MG63 (cell line): ENCODE data around the gene TSPAN18. TPM values are rescaled to one million over a fixed set of nuclear protein-coding genes. Genes with fewer than 3 reads are reported as not detected.

ENCODE experiments used
- DNase-seq: peaks from one replicate; pipeline ENCODE4 v3.0.0-alpha.2; 2020
- H3K27me3 ChIP-seq: fragments of 250-450 bp; sonication (Bioruptor Pico); 2 replicates; pipeline ENCODE4 v1.5.1; 2020; ENCODE audit warnings: mild to moderate bottlenecking, moderate library complexity
- H3K36me3 ChIP-seq: fragments of 250-450 bp; sonication (Bioruptor Pico); 2 replicates; pipeline ENCODE4 v1.5.1; 2020; ENCODE audit warnings: mild to moderate bottlenecking, moderate library complexity
- H3K4me3 ChIP-seq: fragments of 250-450 bp; sonication (Bioruptor Pico); 2 replicates; pipeline ENCODE4 v1.5.1; 2020; ENCODE audit warnings: mild to moderate bottlenecking, moderate library complexity
- H3K9me3 ChIP-seq: fragments of 250-450 bp; sonication (Bioruptor Pico); 2 replicates; pipeline ENCODE4 v1.5.1; 2020; ENCODE audit warnings: mild to moderate bottlenecking, moderate library complexity
- total RNA-seq: library from RNA; depleted of rRNA; stranded (reverse); fragments of >200 nt; shearing (Covaris generic); gene quantifications from 2 replicates; pipeline ENCODE4 v1.2.3, GENCODE V29; 2014; ENCODE audit warnings: low replicate concordance

TSPAN18 gene
- total RNA-seq, 1 experiment from 2014 or later: 0.95 TPM

DNA sequence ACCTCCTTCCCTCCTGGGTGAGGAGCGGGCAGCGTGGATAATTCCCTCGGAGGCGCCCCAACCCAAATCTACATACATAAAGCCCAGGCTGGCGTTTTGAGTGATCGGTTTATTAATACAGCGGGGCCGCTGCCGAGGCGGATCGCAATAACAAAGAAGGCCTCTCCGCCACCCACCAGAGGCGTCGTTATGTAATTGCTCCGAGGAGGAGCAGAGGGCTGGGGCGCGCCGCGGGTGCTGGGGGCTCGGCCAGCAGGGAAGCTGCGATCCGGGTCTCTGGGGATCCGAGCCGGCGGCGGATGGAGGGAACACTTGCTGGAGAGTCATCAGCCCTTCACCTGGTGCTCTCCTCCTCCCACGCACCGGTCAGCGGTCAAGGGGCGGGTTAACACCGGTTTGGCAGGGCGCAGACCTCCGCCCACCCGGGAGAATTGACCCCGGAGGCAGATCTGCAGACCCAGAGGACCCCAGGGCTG is 230.3 kb downstream of the TSPAN18 start:
- no peaks in the 10 kb centered on the region for H3K9me3 ChIP-seq
- H3K4me3 ChIP-seq: no peak overlapping the region
- H3K27me3 ChIP-seq: no peaks in the 10 kb centered on the region
- DNase-seq: no peak
- no peaks in the 10 kb centered on the region for H3K36me3 ChIP-seq

DNA sequence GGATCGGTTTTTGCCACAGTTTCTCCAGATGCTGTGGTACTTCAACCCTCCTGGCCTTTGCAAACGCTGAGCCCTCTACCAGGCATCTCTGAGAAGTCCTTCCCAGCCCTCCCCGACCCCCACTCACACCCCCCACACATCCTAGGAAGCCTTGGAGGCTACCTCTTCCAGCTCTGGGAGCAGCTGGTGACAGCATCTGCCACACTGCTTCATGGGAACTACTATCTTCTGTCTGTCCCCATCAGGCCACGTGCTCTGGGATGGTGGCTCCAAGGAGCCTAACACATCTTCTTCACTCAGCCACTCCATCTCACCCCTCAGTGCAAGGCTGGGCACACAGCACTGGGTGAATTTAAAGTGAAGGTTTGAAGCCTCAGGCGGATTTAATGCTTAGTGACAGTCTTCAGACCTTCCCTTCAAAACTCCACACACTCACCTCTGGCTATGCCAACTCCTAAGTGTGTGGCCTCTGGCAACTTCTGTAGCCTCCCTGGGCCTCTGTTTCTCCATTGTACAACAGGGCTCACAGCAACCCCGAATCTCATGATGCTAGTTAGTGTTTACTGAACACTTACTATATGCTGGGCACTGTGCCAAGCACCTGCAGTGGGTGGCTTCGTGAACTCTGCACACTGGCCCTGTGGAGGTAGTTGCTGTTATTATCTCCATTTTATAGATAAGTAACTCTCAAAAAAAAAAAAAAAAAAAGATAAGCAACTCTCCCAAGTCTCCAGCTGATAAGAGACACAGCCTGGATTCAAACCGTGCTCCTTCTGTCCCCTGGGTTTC is 231.2 kb downstream of the TSPAN18 start:
- Histone ChIP-seq H3K36me3 (no peaks in the 10 kb centered on the region), H3K27me3 (no peaks in the 10 kb centered on the region), H3K4me3 (no peak overlapping the region), H3K9me3 (no peaks in the 10 kb centered on the region)
- DNase-seq: no peak

- Histone ChIP-seq H3K27me3 (no peaks in the 10 kb centered on the region), H3K4me3 (no peak overlapping the region), H3K9me3 (no peaks in the 10 kb centered on the region), H3K36me3 (no peaks in the 10 kb centered on the region)
- no peak for DNase-seq
Measured at GRCh38 chr11:44959064-44959463, 232.3 kb downstream of the TSPAN18 start.

DNA sequence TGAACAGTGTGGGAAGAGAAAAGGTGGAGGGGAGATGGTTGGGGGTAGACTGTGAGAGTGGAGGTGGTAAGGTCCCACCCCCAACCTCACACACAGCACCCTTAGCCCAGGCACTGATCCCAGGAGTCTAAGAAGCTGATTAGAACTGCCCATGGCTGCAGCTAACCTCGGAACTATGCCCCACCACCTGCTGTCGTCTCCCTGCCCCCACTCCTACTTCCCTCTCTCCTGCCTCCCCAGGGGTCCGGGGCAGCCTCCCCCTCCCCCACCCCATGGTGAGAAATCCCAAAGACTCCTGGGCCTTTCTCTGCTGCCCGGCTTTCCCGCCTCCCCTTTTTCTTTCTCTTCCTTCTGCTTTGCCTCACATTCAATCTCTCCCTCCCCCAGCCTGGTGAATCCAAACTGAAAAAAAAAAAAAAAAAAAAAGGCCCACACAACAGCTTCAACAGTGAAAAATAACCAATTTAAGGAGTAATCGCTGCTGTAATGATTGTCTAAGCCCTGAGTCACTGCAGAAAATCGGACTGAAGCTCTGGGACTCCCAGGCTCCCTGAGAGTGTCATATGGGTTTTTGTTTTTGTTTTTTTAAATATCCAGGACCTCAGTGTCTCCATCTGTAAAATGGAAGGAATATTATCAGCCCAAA is 233.6 kb downstream of the TSPAN18 start:
- no peak overlapping the region for H3K4me3 ChIP-seq
- no peaks in the 10 kb centered on the region for H3K9me3 ChIP-seq
- no peaks in the 10 kb centered on the region for H3K36me3 ChIP-seq
- DNase-seq: no peak
- no peaks in the 10 kb centered on the region for H3K27me3 ChIP-seq

DNA sequence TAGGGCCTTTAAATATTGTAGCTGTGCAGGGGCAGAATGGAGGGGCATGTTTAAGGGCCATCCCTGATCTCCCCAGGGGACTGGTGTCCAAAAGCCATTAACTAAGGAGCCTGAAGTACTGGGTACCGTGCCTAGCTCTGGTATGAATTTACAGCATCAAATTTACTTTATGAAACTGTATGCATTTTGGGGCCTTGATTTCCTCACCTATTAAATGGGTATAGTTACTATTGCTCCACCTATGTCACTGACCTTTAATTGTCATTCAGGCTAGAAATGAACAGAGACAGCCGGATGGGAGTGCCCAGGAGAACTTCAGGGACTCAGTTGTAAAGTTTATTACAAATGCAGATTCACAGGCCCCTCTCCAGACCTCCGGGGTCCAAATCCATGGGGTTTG is 235.7 kb downstream of the TSPAN18 start:
- Histone ChIP-seq H3K9me3 (no peaks in the 10 kb centered on the region), H3K27me3 (no peaks in the 10 kb centered on the region), H3K36me3 (no peaks in the 10 kb centered on the region), H3K4me3 (no peak overlapping the region)
- DNase-seq: no peak

- Histone ChIP-seq H3K4me3 (no peak overlapping the region), H3K27me3 (no peaks in the 10 kb centered on the region), H3K9me3 (no peaks in the 10 kb centered on the region), H3K36me3 (no peaks in the 10 kb centered on the region)
- DNase-seq: no peak
Measured at GRCh38 chr11:44963136-44963535, 236.4 kb downstream of the TSPAN18 start.

DNA sequence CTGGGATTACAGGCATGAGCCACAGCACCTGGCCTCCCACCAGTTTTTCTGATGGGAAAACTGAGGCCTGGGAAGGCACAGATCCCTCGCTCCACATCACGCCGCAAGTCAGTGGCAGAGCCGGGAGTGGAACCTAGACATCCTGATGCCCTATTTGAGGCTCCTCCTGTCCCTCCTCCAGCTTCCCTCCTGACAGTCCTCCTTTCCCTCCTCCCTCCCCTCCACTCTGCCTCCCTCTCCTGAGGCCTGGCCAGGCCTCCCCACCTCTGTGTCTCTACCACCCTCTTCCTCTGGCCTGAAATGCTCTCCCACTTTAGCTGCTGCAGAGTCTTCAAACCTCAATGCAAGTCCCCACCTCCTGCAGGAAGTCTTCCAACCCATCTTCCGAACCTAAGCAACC is 237.2 kb downstream of the TSPAN18 start:
- no peaks in the 10 kb centered on the region for H3K27me3 ChIP-seq
- H3K36me3 ChIP-seq: no peaks in the 10 kb centered on the region
- no peaks in the 10 kb centered on the region for H3K9me3 ChIP-seq
- H3K4me3 ChIP-seq: no peak overlapping the region
- no peak for DNase-seq

DNA sequence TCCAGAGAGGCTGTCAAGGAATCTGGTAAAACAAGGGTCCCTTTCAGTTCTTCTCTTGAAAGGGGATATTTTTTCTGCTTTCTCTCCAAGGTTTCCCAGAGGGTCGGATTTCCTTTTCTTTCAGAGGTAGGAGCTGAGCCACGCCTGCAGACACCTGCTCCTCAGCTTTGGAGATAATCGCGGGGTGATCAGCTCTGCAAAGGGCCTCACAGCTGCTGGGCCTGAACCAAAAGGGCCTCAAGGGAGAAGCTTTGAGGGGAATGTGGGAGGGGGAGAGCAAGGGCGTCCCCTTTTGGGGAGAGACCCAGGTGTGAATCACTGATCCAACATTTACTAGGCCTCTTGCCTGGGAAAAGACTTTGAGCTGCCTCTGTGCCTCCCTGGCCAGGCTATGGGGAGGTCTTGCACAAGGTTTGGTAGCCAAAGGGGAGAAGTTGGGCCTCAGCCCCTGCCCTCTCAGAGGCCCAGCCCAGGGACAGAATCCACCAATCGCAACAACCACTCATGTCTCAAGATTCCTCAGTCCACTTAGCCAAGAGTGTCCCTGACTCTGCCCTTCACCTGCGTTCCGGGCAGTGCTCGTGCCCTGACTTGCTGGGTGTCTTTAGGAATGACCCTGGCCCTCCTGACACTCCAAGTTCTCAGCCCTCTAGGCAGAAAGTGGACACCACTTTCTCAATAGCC is 237.9 kb downstream of the TSPAN18 start:
- H3K9me3 ChIP-seq: no peaks in the 10 kb centered on the region
- H3K27me3 ChIP-seq: no peaks in the 10 kb centered on the region
- no peak overlapping the region for H3K4me3 ChIP-seq
- no peak for DNase-seq
- no peaks in the 10 kb centered on the region for H3K36me3 ChIP-seq

DNA sequence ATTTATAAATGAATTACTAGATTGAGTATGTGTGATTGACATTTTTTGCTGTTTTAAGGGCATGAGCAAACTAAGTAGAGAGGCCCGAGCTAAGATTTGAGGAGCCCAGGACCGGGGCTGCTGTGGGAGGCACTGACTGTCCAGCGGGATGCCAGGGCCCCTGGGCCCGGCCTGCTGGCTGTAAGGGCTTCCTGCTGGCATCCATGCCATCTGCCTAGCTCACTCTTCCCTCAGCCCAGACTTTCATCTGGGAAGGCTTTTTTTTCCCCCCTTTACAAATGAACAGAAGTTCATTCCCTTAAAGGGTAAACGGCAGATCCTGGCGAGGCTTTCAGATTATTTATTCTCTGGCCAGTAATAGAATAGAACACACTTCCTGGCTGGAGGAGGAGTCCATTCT is 239.9 kb downstream of the TSPAN18 start:
- Histone ChIP-seq H3K4me3 (no peak overlapping the region), H3K36me3 (no peaks in the 10 kb centered on the region), H3K27me3 (no peaks in the 10 kb centered on the region), H3K9me3 (no peaks in the 10 kb centered on the region)
- DNase-seq: no peak

DNA sequence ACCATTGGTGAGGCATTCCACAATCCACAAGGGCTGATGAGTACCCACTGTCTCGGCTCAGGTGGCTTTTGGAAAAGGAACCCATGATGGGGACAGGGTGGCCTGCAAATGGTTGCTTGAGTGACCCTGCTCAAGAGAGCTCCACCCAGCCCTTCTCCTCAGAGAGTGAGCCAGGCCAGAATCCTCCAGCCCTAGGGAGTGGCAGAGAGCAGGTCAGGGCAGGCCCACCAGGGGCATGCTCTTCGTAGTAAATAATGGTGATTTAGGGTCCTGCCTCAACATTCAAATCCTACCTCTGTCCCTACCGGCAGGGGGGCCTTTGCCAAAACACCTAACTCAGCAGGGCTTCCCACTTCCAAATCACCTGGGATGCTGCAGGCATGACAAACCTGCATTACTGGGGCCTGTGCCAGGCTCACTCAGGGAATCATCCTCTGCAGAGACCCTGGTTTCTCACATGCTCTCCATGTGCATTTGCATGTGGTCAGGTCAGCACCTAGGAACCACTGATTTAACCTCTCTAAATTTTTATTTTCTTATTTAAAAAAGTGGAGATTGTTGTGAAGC is 241.3 kb downstream of the TSPAN18 start:
- H3K27me3 ChIP-seq: no peaks in the 10 kb centered on the region
- no peaks in the 10 kb centered on the region for H3K36me3 ChIP-seq
- no peaks in the 10 kb centered on the region for H3K9me3 ChIP-seq
- DNase-seq: no peak
- no peak overlapping the region for H3K4me3 ChIP-seq

DNA sequence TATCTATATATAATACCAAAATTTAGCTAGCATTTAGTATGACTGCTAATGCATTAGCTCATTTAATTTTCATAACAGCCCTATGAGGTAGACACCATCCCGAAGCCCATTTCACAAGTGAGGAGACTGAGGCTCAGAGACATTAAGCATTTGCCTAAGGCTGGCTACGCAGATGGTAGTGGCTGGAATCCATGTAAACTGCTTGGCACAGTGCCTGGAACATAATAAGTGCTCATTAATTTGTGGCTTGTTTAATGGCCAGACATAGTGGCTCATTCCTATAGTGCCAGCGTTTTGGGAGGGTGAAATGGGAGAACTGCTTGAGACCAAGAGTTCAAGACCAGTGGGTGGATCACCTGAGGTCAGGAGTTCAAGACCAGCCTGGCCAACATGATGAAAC is 241.7 kb downstream of the TSPAN18 start:
- DNase-seq: no peak
- Histone ChIP-seq H3K36me3 (no peaks in the 10 kb centered on the region), H3K9me3 (no peaks in the 10 kb centered on the region), H3K4me3 (no peak overlapping the region), H3K27me3 (no peaks in the 10 kb centered on the region)

DNA sequence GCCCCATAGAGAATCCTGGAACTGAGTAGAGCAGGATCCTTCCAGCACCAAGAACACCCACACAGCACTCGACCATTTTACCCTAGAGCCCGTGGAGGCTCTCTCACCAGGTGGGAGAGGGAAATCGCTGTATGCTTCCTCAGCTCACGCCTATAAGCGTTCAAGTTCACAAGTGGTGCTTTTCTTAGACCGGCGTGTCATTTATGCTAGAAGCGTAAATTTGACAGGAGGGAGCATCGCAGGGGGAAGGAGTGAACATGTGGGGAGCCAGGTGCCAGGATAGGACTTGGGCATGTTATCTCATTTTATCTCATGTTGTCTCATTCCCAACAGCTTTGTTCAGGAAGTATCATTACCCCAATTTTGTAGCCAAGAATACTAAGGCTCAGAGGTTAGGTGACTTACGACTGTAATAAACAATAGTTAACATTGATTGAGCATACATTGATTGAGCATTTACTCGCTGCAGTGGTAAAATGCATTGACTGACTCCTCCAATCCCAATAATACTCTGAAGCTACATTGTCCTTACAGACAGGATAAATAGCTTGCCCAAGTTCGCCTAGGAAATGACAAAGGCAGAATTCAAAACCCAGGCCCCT is 243.0 kb downstream of the TSPAN18 start:
- H3K4me3 ChIP-seq: no peak overlapping the region
- no peak for DNase-seq
- H3K27me3 ChIP-seq: no peaks in the 10 kb centered on the region
- no peaks in the 10 kb centered on the region for H3K9me3 ChIP-seq
- no peaks in the 10 kb centered on the region for H3K36me3 ChIP-seq

- H3K9me3 ChIP-seq: no peaks in the 10 kb centered on the region
- no peak for DNase-seq
Measured at GRCh38 chr11:44970293-44970692, 243.5 kb downstream of the TSPAN18 start.

DNA sequence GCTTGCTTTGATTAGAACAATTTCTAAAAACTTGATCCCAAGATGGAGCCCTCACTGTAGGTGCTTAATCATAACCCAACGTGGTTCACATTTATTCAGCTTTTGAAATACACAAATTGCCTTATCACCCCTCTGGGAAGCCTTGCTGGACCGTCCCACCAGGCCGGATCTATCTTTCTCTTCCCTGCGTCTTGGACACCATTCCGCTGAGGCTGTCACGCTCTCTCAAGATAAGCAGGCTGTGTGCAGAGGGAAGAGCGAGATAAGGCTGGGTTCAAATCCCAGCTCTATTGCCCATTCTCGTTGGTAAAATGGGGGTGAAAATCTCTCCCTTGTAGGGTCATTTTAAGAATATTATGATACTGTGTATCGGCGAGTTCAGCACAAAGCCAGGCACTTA is 244.4 kb downstream of the TSPAN18 start:
- Histone ChIP-seq H3K9me3 (no peaks in the 10 kb centered on the region), H3K27me3 (no peaks in the 10 kb centered on the region), H3K4me3 (no peak overlapping the region), H3K36me3 (no peaks in the 10 kb centered on the region)
- DNase-seq: no peak

More at GRCh38 chr11:44970293-44970692, 243.5 kb downstream of the TSPAN18 start:
- no peak overlapping the region for H3K4me3 ChIP-seq
- H3K36me3 ChIP-seq: no peaks in the 10 kb centered on the region
- H3K27me3 ChIP-seq: no peaks in the 10 kb centered on the region

DNA sequence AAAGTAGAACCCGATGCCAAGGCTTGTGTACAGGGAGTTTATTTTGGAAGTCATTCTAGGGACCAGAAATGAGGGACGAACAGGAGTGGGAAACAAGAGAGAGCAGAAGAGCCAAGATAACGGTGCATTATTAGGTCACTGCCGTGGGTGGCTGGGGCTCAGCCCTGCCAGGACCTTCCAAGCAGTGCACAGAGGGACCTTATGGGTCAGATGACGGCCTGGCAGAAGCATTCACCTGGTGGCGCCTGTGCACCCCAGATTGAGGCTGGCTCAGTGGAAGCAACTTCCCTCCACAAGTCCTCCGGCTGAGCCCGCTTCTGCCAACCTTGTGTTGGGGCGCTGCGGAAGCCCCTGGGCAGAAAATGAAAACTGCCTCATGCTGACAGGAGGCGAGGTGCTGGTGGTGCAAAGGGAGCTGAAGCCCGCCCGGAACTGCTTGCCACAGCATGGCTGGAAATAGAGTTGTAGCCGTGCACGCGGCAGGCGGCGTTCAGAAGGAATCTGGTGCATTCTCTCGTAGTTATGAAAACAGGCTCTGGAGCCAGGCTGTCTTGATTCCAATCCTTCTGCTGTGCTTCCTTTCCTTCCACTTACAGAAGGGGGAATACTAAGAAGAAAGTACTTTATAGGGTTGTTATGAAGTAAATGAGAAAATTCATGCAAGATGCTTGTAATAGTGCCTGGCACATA is 246.1 kb downstream of the TSPAN18 start:
- no peak for DNase-seq
- Histone ChIP-seq H3K36me3 (no peaks in the 10 kb centered on the region), H3K27me3 (no peaks in the 10 kb centered on the region), H3K4me3 (no peak overlapping the region), H3K9me3 (no peaks in the 10 kb centered on the region)

- no peak for DNase-seq
- Histone ChIP-seq H3K27me3 (no peaks in the 10 kb centered on the region), H3K9me3 (no peaks in the 10 kb centered on the region), H3K4me3 (no peak overlapping the region), H3K36me3 (no peaks in the 10 kb centered on the region)
Measured at GRCh38 chr11:44973632-44974401, 247.1 kb downstream of the TSPAN18 start.
